SK-N-MC (cell line): ENCODE data around the gene CEP83.

ENCODE experiments used
- EZH2 ChIP-seq: fragments of 200-600 bp; sonication (generic); IDR thresholded peaks from one replicate; pipeline ENCODE4 v1.6.1; 2017; ENCODE audit warnings: antibody characterized with exemption
- POLR2AphosphoS5 ChIP-seq: IDR thresholded peaks from 2 replicates; pipeline ENCODE4 v1.6.1; 2012; ENCODE audit warnings: mild to moderate bottlenecking, low read depth, low read length, borderline replicate concordance

DNA sequence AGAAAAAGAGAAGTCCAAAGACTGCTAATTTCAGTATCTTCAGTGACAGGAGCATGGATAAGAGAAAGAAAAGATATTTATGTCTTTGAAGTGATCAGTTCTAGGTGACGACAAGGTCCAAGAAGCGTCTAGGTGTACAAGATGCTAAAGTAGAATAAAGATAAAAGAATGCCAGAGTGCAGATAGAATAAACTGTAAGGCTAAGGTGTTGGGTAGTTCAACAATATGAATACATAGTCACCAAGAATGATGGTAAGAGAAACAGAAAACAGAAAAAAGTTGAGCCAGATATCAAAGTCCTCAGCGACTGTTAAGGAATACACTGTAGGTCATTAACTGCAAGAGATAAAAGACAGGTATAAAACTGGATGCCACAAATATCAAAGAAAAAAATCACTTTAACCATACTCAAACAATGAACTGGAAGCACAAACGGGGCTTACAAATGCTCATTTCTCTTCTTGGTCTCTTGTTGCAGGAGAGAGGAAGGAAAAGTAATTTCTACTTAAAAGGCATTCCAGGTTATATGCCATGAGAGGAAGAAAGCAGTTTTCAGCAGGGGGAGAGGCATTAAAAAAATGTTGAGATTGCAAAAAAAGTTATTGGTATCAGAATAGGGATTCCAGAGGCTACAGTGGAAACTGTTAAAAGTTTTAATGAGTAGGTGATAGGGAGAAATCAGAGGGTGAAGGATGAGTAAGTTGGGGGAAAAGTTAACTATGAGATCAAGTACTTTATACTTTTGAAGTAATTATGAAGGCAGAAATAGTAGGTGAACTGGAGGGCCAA lies 121.5 kb downstream of the CEP83 start:
- no peak for TF ChIP-seq POLR2AphosphoS5
- no peak for TF ChIP-seq EZH2
